ENCODE results near the gene ASB18. TPM values are rescaled to one million over a fixed set of nuclear protein-coding genes. Genes with fewer than 3 reads are reported as not detected.

The ASB18 gene
- total and polyA plus RNA-seq, 2 experiments from 2014 or later: not detected

DNA sequence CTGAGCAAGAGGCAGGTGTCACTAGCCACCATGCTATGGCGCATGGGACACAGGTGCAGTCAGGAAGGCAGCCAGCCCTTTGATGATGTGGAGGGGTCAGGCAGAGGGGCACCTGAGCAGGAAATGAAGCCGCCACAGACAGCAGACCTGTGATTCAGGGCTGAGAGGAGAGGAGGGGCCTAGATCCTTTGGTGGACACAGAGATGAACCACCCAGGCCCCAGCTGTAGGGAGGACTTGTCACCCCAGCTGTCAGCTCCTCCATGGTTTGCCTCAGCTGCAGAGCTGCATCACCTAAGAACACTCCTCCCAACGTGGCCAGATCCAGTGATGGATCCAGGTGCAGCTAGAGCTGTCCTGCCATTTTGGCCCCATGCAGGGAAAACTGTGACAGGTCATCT, 11.6 kb downstream of the ASB18 start:
- Histone ChIP-seq H3K4me2 (ENCODE audit: unreplicated experiment) (no peak overlapping the region), H2AFZ (no peak overlapping the region), H3K79me2 (ENCODE audit: insufficient read depth) (no peaks in the 10 kb centered on the region), H3K36me3 (ENCODE audit: low read depth) (no peaks in the 10 kb centered on the region), H3K9ac (no peak overlapping the region), H3F3A (ENCODE audit: insufficient read depth) (no peaks in the 10 kb centered on the region), H3K4me3 (no peak overlapping the region), H3K4me1 (ENCODE audit: insufficient read depth) (no peaks in the 10 kb centered on the region), H3K9me3 (ENCODE audit: low read depth) (no peaks in the 10 kb centered on the region), H3K27ac (no peak overlapping the region), H3K27me3 (replicated peaks; ENCODE audit: insufficient read depth) (peaks cover 17% of the 10 kb centered on the region; the same call in 1 of the 2 replicates), H3K9me2 (ENCODE audit: insufficient read depth) (no peaks in the 10 kb centered on the region), H4K20me1 (ENCODE audit: insufficient read depth) (no peaks in the 10 kb centered on the region)
- TF ChIP-seq EZH2phosphoT487 (IDR thresholded peaks at IDR 0.05; ENCODE audit: insufficient read depth, low read depth) (no peak), EZH2 (IDR thresholded peaks at IDR 0.05; ENCODE audit: insufficient read depth, poor library complexity, severe bottlenecking) (no peak)
- WGBS, 2 experiments (ENCODE audit: low coverage in 1 of 2, low lambda C conversion rate in 2 of 2, missing lambda C conversion rate in 2 of 2): 39 to 42% methylated on average over 3 of the region's 3 CpGs
- DNase-seq: no peak
- in situ Hi-C loops (cut with MboI): no loop called here

DNA sequence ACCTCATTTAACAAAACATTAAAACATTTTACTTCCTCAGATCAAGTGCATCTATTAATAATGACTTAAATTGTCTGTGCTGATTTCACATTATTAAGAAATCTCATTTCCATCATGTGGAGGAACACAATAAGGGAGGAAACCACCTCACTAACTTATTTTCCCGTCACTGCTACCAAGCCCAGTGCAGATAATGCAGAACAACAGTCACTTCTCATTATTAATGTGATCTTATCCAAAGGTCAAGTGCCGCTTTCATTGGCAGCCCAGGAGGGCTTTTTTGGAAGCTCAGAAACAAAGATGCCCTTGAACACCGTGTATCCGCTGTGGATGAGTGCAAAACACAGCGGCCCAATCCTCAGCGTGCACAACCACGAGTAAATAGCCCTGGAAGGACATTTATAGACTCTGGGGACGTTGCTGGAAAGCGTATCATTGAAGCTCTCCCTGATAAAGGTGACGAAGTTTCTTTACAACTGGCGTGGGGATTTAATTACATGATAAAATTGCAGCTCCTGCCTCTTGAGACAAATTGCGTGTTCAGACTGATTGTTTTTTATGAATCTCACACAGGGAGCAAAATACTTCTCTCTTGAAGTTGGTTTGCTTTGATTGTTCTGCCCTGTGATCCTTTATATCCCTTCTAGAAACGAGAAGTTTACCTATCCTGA, 13.2 kb downstream of the ASB18 start:
- Histone ChIP-seq H3K9me2 (ENCODE audit: insufficient read depth) (no peaks in the 10 kb centered on the region), H2AFZ (no peak overlapping the region), H3F3A (ENCODE audit: insufficient read depth) (no peaks in the 10 kb centered on the region), H4K20me1 (ENCODE audit: insufficient read depth) (no peaks in the 10 kb centered on the region), H3K4me2 (ENCODE audit: unreplicated experiment) (no peak overlapping the region), H3K27ac (no peak overlapping the region), H3K9me3 (ENCODE audit: low read depth) (no peaks in the 10 kb centered on the region), H3K4me3 (no peak overlapping the region), H3K79me2 (ENCODE audit: insufficient read depth) (no peaks in the 10 kb centered on the region), H3K27me3 (replicated peaks; ENCODE audit: insufficient read depth) (peaks cover 22% of the 10 kb centered on the region), H3K9ac (no peak overlapping the region), H3K36me3 (ENCODE audit: low read depth) (no peaks in the 10 kb centered on the region), H3K4me1 (ENCODE audit: insufficient read depth) (no peaks in the 10 kb centered on the region)
- in situ Hi-C loops (cut with MboI): no loop called here
- WGBS, 2 experiments (ENCODE audit: low coverage in 1 of 2, low lambda C conversion rate in 2 of 2, missing lambda C conversion rate in 2 of 2): 45 to 48% methylated on average over 13 of the region's 13 CpGs
- no peak for DNase-seq
- no peak for TF ChIP-seq EZH2 (IDR thresholded peaks at IDR 0.05; ENCODE audit: insufficient read depth, poor library complexity, severe bottlenecking)
- no peak for TF ChIP-seq EZH2phosphoT487 (IDR thresholded peaks at IDR 0.05; ENCODE audit: insufficient read depth, low read depth)

DNA sequence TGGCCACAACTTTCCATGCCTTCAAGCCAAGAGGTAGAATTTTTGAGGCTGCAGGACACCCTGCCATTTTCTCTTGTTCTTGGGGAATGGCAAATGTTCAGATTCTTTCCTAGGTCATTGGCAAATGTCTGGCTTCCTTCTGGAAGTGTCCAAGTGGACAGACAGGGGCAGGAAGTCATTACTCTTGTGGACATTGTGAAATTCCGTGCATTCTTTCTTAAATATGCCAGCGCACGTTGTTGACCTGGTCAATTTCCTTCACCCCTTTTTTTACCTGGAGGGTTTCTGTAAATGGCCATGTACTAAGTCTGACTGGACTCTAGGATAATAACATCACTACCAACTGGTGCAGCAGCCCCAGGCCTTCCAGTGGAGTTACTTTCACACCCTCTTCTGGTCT, 13.9 kb downstream of the ASB18 start:
- no peak overlapping the region for H3K27ac ChIP-seq
- no peaks in the 10 kb centered on the region for H3F3A ChIP-seq (ENCODE audit: insufficient read depth)
- TF ChIP-seq EZH2phosphoT487 (IDR thresholded peaks at IDR 0.05; ENCODE audit: insufficient read depth, low read depth): no peak
- no peak for TF ChIP-seq EZH2 (IDR thresholded peaks at IDR 0.05; ENCODE audit: insufficient read depth, poor library complexity, severe bottlenecking)
- DNase-seq: no peak
- H3K4me2 ChIP-seq (ENCODE audit: unreplicated experiment): no peak overlapping the region
- no peaks in the 10 kb centered on the region for H4K20me1 ChIP-seq (ENCODE audit: insufficient read depth)
- in situ Hi-C loops (cut with MboI): no loop called here
- no peaks in the 10 kb centered on the region for H3K79me2 ChIP-seq (ENCODE audit: insufficient read depth)
- peaks cover 22% of the 10 kb centered on the region for H3K27me3 ChIP-seq (replicated peaks; ENCODE audit: insufficient read depth)
- no peak overlapping the region for H3K9ac ChIP-seq
- H3K4me3 ChIP-seq: no peak overlapping the region
- 72 to 77% methylated on average over 3 of the region's 3 CpGs for WGBS, 2 experiments (ENCODE audit: low coverage in 1 of 2, low lambda C conversion rate in 2 of 2, missing lambda C conversion rate in 2 of 2)
- no peak overlapping the region for H2AFZ ChIP-seq
- H3K9me2 ChIP-seq (ENCODE audit: insufficient read depth): no peaks in the 10 kb centered on the region
- H3K4me1 ChIP-seq (ENCODE audit: insufficient read depth): no peaks in the 10 kb centered on the region
- no peaks in the 10 kb centered on the region for H3K9me3 ChIP-seq (ENCODE audit: low read depth)
- no peaks in the 10 kb centered on the region for H3K36me3 ChIP-seq (ENCODE audit: low read depth)

DNA sequence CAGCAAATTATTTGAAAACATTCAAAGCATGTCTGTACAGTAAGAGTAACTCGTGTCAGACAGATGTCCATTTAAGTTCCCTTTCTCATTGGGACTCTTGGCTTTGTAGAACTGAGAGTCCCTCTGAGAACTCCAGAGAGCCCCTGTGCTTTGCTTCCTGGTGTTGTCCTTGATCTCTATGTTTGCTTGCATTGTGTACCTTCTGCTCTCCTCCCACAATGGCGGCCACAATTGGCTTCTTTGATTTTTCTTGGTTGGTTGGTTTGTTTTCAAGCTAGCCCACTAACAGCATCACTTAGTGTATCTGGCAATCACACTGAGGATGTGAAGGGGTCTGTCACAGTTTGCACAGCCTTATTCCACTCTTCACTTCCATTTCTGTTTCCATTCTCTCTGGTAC, 15.1 kb downstream of the ASB18 start:
- H3K79me2 ChIP-seq (ENCODE audit: insufficient read depth): no peaks in the 10 kb centered on the region
- no peak overlapping the region for H3K4me2 ChIP-seq (ENCODE audit: unreplicated experiment)
- H3K9me2 ChIP-seq (ENCODE audit: insufficient read depth): no peaks in the 10 kb centered on the region
- peaks cover 22% of the 10 kb centered on the region for H3K27me3 ChIP-seq (replicated peaks; ENCODE audit: insufficient read depth)
- no peak for TF ChIP-seq EZH2 (IDR thresholded peaks at IDR 0.05; ENCODE audit: insufficient read depth, poor library complexity, severe bottlenecking)
- TF ChIP-seq EZH2phosphoT487 (IDR thresholded peaks at IDR 0.05; ENCODE audit: insufficient read depth, low read depth): no peak
- H3K9ac ChIP-seq: no peak overlapping the region
- WGBS, 2 experiments (ENCODE audit: low coverage in 1 of 2, low lambda C conversion rate in 2 of 2, missing lambda C conversion rate in 2 of 2): 13 to 14% methylated on average over 2 of the region's 2 CpGs
- H4K20me1 ChIP-seq (ENCODE audit: insufficient read depth): no peaks in the 10 kb centered on the region
- H3K36me3 ChIP-seq (ENCODE audit: low read depth): no peaks in the 10 kb centered on the region
- no peaks in the 10 kb centered on the region for H3K9me3 ChIP-seq (ENCODE audit: low read depth)
- no peak overlapping the region for H3K4me3 ChIP-seq
- no peaks in the 10 kb centered on the region for H3F3A ChIP-seq (ENCODE audit: insufficient read depth)
- no peaks in the 10 kb centered on the region for H3K4me1 ChIP-seq (ENCODE audit: insufficient read depth)
- H2AFZ ChIP-seq: no peak overlapping the region
- no peak overlapping the region for H3K27ac ChIP-seq
- in situ Hi-C loops (cut with MboI): no loop called here
- no peak for DNase-seq

All from GM23248 (cell line).